T-helper 1 cell (primary cell): ENCODE measurements around the gene GDPD4.
"Not testable (repeated sequence)": the region's sequence is repeated elsewhere in the genome, so short reads cannot be mapped to it uniquely, and the experiment has no call there.

ENCODE experiments used
- DNase-seq, 5 donors: peaks; one replicate each; pipeline ENCODE4 v3.0.0-alpha.2; 2012 to 2020
- total RNA-seq, 4 donors: gene quantifications; one replicate each; lab custom pipeline; 2026; lab: John Stamatoyannopoulos, UW

The GDPD4 gene, protein sequence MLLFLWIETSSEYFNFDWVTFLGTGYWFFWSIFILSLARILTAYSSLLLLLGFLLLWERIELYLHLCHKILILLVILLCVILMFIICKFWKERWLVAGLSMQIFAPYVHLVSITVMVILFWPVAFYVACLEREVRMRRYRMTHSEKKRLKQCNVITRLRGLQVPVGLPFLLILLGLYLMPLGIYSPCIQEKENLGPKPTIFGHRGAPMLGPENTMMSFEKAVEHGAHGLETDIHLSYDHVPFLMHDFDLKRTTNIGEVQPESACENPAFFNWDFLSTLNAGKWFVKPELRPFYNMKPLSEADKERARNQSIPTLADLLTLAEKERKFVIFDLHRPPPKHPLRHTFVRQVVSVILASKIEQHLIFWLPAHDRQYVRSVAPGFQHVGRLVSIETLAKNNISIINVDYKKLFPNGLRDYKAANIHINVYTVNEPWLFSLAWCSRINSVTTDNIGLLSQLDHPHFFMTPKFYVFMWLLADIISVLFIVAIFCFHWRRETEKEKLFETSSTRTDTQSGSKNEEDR
- 0 to 0.12 (median 0) reads per million in 4 donors for total RNA-seq

- DNase-seq = no peak
These were observed at the start of gene GDPD4 for GRCh38 chr11:77301510-77301909. TSS of gene GDPD4 (minus strand) at chr11:77301686. CDS start at chr11:77285137, 16,549 bp downstream.

DNA sequence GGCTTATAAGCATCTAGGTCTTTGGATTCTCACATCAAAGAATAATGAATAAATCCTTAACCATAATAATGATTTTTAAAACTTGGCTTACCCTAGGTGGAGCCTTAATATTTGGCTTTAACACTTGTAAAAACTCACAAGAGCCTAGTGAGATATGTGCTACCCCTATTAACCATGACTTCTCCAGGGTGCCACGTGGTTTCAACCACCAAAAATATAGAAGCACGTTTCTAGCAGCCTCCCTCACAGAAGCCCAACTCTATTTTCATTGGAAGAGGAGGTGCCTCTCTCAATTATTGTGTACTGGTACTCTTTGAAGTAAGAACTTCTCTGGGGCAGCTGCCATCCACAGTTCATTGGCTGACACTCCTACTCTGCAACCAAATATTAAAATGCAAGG is 46.5 kb upstream of the GDPD4 start:
- no peak for DNase-seq

- no peak for DNase-seq
These were observed 45.6 kb upstream of the GDPD4 start for GRCh38 chr11:77346906-77347603.

- DNase-seq = no peak
These were observed 44.1 kb upstream of the GDPD4 start for GRCh38 chr11:77345621-77346020.

DNA sequence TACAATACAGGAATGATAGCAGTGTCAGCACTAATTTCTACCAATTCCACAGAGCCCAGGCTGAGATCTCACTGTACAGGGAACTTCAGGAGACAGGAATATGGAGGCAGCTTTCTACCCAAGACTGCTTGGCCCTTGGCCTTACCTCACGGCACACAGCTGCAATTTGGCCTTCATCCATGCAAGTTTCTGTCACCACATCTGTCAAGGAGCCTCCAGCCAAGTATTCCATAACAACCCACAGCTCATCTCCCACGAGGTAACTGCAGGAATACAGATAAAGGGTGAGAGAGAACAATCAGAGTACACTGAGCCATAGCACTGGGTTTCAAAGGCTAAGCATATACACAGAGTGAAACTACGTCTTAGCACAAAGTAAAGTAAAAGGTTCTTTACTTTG is 39.0 kb upstream of the GDPD4 start:
- no peak for DNase-seq

DNA sequence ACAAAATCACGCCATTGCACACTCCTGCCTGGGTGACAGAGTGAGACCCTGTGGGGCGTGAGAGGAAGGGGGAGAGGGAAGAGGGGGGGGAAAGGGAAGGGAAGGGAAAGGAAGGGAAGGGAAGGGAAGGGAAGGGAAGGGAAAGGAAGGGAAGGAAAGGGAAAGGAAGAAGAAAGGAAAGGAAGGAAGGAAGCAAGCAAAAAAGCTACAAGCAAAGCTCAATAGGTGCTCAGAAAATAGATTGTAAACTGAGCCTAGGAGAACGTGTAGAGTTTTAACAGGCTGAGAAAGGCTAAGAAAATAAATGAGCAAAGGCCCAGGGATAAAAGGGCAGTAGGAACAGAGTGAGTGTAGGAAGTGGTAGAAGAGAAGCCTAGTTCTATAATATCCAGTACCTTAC is 30.8 kb upstream of the GDPD4 start:
- no peak for DNase-seq

DNA sequence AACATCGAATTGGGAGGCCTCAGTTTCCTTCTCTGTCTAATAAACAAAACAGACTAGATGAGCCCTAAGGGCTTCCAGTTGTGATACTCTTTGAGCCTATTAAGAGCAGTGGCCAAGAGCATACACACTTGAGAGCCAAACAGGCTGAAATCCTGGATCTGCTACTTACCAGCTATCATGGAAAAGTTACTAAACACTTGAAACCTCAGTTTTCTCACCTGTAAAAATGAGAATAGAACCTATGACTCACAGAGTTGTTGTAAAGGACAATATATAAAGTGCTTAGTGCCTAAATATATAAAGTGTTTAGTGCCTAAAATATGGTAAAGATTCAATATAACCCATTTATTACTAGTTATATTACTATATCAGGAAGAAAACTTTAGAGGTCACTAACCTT is 23.7 kb upstream of the GDPD4 start:
- no peak for DNase-seq

- DNase-seq = no peak
These were observed 23.0 kb upstream of the GDPD4 start for GRCh38 chr11:77324508-77324907.

DNA sequence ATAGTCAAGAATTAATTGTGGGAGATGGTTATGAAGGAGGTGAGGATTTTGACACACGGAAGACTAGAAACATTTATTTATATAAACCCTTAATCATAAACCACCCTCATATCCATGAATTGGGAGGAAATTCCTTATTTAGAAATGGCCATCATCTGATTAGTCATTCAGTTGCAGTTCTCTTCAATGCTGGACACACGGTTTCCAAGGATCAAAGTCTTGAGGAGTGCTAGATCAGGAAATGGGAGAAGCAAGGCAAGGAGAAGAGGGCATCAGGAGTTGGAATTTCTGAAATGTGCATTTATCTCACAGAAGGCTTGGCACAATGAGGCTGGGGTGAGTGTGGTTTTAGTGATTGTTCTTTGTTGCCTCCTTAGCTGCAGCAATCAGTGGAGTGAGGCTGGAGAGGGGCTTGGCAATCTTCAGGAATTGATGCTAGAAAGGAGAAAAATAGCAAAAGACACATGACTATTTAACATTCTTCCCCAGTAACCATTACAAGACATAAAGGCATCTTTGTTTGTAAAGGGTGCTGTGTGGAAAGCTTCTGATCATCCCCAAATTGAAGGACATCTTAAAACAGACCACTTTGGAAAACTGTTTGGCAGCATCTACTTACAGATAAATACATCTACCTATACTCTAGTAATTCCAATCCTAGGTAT is 21.6 kb upstream of the GDPD4 start:
- DNase-seq = no peak

- no peak for DNase-seq
These were observed 21.0 kb upstream of the GDPD4 start for GRCh38 chr11:77322506-77322905.

DNA sequence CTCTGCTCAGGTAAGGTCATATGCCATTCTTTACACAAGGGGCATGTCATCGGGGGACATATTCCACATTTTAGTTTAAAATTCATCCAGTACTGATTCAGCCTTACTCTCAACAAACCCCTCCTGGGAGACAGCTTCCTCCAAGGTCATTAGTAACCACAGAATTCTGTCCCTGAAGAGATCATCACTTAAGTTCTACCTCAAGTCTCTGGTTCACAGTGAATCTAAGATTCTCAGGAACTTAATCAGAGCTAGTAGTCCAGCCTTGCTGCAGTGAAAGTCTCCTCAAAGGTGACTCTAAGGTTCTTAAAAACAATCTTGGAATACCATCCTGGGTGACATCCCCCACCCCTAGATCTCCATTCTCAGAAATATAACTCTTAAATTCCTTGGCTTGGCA is 18.9 kb upstream of the GDPD4 start:
- DNase-seq = no peak

- no peak for DNase-seq
These were observed 17.1 kb upstream of the GDPD4 start for GRCh38 chr11:77318600-77318999.

- DNase-seq = no peak
These were observed 15.4 kb upstream of the GDPD4 start for GRCh38 chr11:77316733-77317342.

- no peak for DNase-seq
These were observed 10.6 kb upstream of the GDPD4 start for GRCh38 chr11:77312107-77312506.

DNA sequence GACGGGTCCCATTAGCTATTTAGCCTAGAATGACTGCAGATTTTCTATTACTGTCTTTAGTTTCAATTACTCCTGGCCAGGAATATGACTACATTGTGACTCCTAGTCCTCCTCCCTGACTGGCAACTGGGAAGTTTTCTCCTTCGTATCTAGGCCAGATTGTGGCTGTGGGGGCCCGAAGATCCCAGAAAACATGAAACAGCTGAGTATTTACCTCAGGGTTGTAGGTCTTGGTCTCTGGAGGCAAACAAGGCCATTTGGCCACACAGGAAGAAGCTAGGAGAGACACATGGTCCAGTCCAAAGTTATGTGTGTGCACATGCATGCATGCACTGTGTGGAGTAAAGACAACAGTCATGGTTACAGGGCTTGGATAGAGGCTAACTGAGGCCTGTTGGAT is 10.2 kb upstream of the GDPD4 start:
- DNase-seq = no peak

GRCh38 chr11:77310721-77311120 is 9.2 kb upstream of the GDPD4 start:
- DNase-seq = no peak

GRCh38 chr11:77309401-77310085 is 8.1 kb upstream of the GDPD4 start:
- no peak for DNase-seq

GRCh38 chr11:77308838-77309237 is 7.4 kb upstream of the GDPD4 start:
- DNase-seq = no peak

- DNase-seq = no peak
These were observed 1.8 kb upstream of the GDPD4 start for GRCh38 chr11:77303328-77303727.

GRCh38 chr11:77302752-77303151 is 1.3 kb upstream of the GDPD4 start:
- DNase-seq = no peak

- DNase-seq = no peak
These were observed 791 bp downstream of the GDPD4 start for GRCh38 chr11:77300695-77301094.

GRCh38 chr11:77300028-77300427 is 1.5 kb downstream of the GDPD4 start:
- not testable (repeated sequence) for DNase-seq
